Endothelial cell of umbilical vein (primary cell): ENCODE data around the gene NKD1. TPM values are rescaled to one million over a fixed set of nuclear protein-coding genes. Genes with fewer than 3 reads are reported as not detected.

Experiments
- BruUV-seq: library from RNA; stranded (reverse); fragments of 400-500 nt; replicated peaks from 2 replicates; lab custom pipeline; 2021; lab: Mats Ljungman, UMichigan
- CTCF ChIA-PET: fragments of 300-600, 350-600 bp; sonication (Branson Sonifier 250); formaldehyde crosslinking; loops from one replicate; lab custom pipeline; 2021; ENCODE audit warnings: antibody characterized with exemption, inconsistent platforms; lab: Charles Lee
- POLR2A ChIA-PET: fragments of 300-600, 350-600 bp; sonication (Branson Sonifier 250); formaldehyde crosslinking; loops from one replicate; lab custom pipeline; 2021; ENCODE audit warnings: antibody characterized with exemption, inconsistent platforms; lab: Charles Lee
- DNase-seq: peaks from one replicate; pipeline ENCODE4 v3.0.0-alpha.2; 2011; ENCODE audit warnings: low read depth, low spot score
- FAIRE-seq: peaks from 2 replicates; lab custom pipeline; 2011; peaks lifted over from hg19 to GRCh38; lab: Jason Lieb, UNC
- H2AFZ ChIP-seq: 2 replicates; pipeline ENCODE4 v1.6.0; 2012; ENCODE audit warnings: low read depth, low read length, control low read depth, inconsistent platforms
- H3K27ac ChIP-seq: 2 replicates; pipeline ENCODE4 v1.5.1; 2011; ENCODE audit warnings: low read depth, mild to moderate bottlenecking, control low read depth, low read length, moderate library complexity; ENCODE audit not compliant: insufficient read depth
- H3K27me3 ChIP-seq, 2 experiments: 2 replicates each; pipeline versions ENCODE4 v1.6.0 to v1.6.1; 2011; ENCODE audit warnings: low read length in 2 of 2, mixed read lengths in 1 of 2; ENCODE audit not compliant: control insufficient read depth in 2 of 2, insufficient read depth in 2 of 2
- H3K36me3 ChIP-seq, 2 experiments: 2 replicates in 1 of 2; 3 replicates in 1 of 2; pipeline ENCODE4 v1.5.1; 2011; ENCODE audit warnings: low read length in 2 of 2, mild to moderate bottlenecking in 1 of 2, moderate library complexity in 1 of 2; ENCODE audit not compliant: control insufficient read depth in 2 of 2, insufficient read depth in 2 of 2; ENCODE audit errors: extremely low read depth in 1 of 2
- H3K4me1 ChIP-seq: 3 replicates; pipeline ENCODE4 v1.5.1; 2011; ENCODE audit warnings: mild to moderate bottlenecking, low read length; ENCODE audit not compliant: control insufficient read depth, insufficient read depth; ENCODE audit errors: extremely low read depth
- H3K4me2 ChIP-seq: 2 replicates; pipeline ENCODE4 v1.6.1; 2011; ENCODE audit warnings: low read length, control low read depth, mixed read lengths; ENCODE audit not compliant: insufficient read depth
- H3K4me3 ChIP-seq, 3 experiments: fragments of 200-600 bp in 1 of 3; sonication (generic), shearing (Covaris generic) in 1 of 3; replicated peaks in 1 of 3; 2 replicates each; pipeline ENCODE4 v1.5.1; 2011 to 2016; ENCODE audit warnings: control low read depth in 3 of 3, low read length in 3 of 3, mild to moderate bottlenecking in 2 of 3, inconsistent platforms in 1 of 3, low read depth in 1 of 3, moderate library complexity in 1 of 3; ENCODE audit not compliant: insufficient read depth in 1 of 3
- H3K79me2 ChIP-seq: 2 replicates; pipeline ENCODE4 v1.6.0; 2012; ENCODE audit warnings: low read length, inconsistent platforms; ENCODE audit not compliant: control insufficient read depth, insufficient read depth
- H3K9ac ChIP-seq: replicated peaks from 2 replicates; pipeline ENCODE3; 2011; ENCODE audit warnings: low read length, control low read depth; ENCODE audit not compliant: insufficient read depth; ENCODE audit errors: extremely low read depth
- H3K9me1 ChIP-seq: replicated peaks from 3 replicates; pipeline ENCODE4 v1.6.0; 2011; ENCODE audit warnings: mild to moderate bottlenecking, low read length; ENCODE audit not compliant: control insufficient read depth, insufficient read depth; ENCODE audit errors: extremely low read depth
- H3K9me3 ChIP-seq: replicated peaks from 2 replicates; pipeline ENCODE4 v1.5.1; 2012; ENCODE audit warnings: low read length, inconsistent platforms; ENCODE audit not compliant: control insufficient read depth, insufficient read depth
- H4K20me1 ChIP-seq: replicated peaks from 2 replicates; pipeline ENCODE3; 2011; ENCODE audit warnings: mild to moderate bottlenecking, low read length; ENCODE audit not compliant: control insufficient read depth, insufficient read depth; ENCODE audit errors: extremely low read depth
- EZH2 ChIP-seq: IDR thresholded peaks from 2 replicates; pipeline ENCODE4 v1.6.1; 2012; ENCODE audit warnings: borderline replicate concordance, low read depth, mild to moderate bottlenecking, moderate library complexity, low read length, inconsistent platforms; ENCODE audit not compliant: severe bottlenecking
- FOS ChIP-seq: IDR thresholded peaks from 2 replicates; pipeline ENCODE4 v1.6.1; 2011; ENCODE audit warnings: mild to moderate bottlenecking, low read length, moderate library complexity, borderline replicate concordance; ENCODE audit not compliant: insufficient read depth
- GATA2 ChIP-seq: IDR thresholded peaks from 2 replicates; pipeline ENCODE4 v1.7.0; 2011; ENCODE audit warnings: low read depth, mild to moderate bottlenecking, moderate library complexity, mixed read lengths, low read length; ENCODE audit not compliant: insufficient read length, insufficient read depth
- JUN ChIP-seq: IDR thresholded peaks from 2 replicates; pipeline ENCODE4 v1.6.1; 2011; ENCODE audit warnings: borderline replicate concordance, low read depth; ENCODE audit not compliant: insufficient read length, insufficient read depth
- MYC ChIP-seq: IDR thresholded peaks from one replicate; pipeline ENCODE4 v1.6.1; 2011; ENCODE audit warnings: mild to moderate bottlenecking, low read depth, low read length
- POLR2A ChIP-seq: IDR thresholded peaks from 2 replicates; pipeline ENCODE4 v1.6.1; 2012; ENCODE audit warnings: low read depth, mild to moderate bottlenecking, control low read depth, low read length
- POLR2AphosphoS5 ChIP-seq: IDR thresholded peaks from 2 replicates; pipeline ENCODE4 v1.6.1; 2012; ENCODE audit warnings: low read depth, mild to moderate bottlenecking, control low read depth, low read length, moderate library complexity; ENCODE audit not compliant: insufficient read depth
- dilution Hi-C: fragments of 300-500 bp; cut with MboI; formaldehyde crosslinking; loops from one replicate; pipeline ENCODE4 v1.15.0; 2019; ENCODE audit warnings: low sequenced_read_pairs; ENCODE audit not compliant: extremely low pct_ligation_motif_present
- intact Hi-C: fragments of 100-400 bp; cut with micrococcal nuclease; formaldehyde crosslinking; loops from one replicate; pipeline ENCODE4 v1.10.0; 2022
- polyA plus RNA-seq, 4 experiments: library from polyadenylated mRNA; depleted of rRNA in 3 of 4; stranded (reverse) in 3 of 4; unstranded in 1 of 4; fragments of >200 nt; gene quantifications; 2 replicates each; pipeline versions ENCODE4 v1.2.1 to v1.2.3, GENCODE V29; 2011 to 2012; ENCODE audit warnings: missing spikeins in 1 of 4
- total RNA-seq: library from RNA; stranded (reverse); gene quantifications from 2 replicates; pipeline ENCODE4 v1.2.3, GENCODE V29; 2021
- TF ChIP-seq, protein P1 (sequence below): IDR thresholded peaks from 2 replicates; pipeline ENCODE4 v1.6.1; 2011; ENCODE audit not compliant: insufficient read depth, insufficient read length
- TF ChIP-seq, protein P2 (sequence below), 2 donors: IDR thresholded peaks; 1 replicate in 1 of 2; 2 replicates in 1 of 2; pipeline ENCODE4 v1.5.1; 2011; ENCODE audit warnings: low read length in 2 of 2, mild to moderate bottlenecking in 2 of 2, moderate library complexity in 2 of 2, control low read depth in 1 of 2, inconsistent platforms in 1 of 2, low read depth in 1 of 2; ENCODE audit not compliant: insufficient read depth in 1 of 2; ENCODE audit errors: extremely low read depth in 1 of 2

NKD1 gene
- total and polyA plus RNA-seq, 2 donors (not counting 3 experiments of a cell fraction or from before 2014, with no cell fraction given) = not detected

DNA sequence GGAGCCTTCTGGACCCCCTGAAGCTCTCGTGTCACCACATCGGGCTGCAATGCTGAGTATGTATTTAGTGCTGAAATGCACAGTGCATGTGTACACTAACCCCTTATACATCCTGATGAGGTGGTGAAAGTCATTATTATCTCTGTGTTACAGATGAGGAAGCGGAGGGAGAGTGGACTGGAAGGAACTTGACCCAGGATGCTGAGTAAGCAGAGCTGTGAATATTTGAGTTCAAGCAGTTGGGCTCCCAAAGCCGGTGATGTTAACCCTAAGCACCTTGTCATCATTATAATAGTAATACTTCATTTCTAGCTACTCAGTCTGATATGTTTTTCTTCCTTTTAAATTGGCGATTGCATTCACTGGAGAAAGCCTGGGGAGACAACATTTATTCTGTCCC is 25.9 kb upstream of the NKD1 start:
- BruUV-seq = no TSS peak
- Histone ChIP-seq H2AFZ (no peak overlapping the region), H4K20me1 (no peaks in the 10 kb centered on the region), H3K4me3 (no peak overlapping the region), H3K36me3 (no peaks in the 10 kb centered on the region), H3K4me1 (no peaks in the 10 kb centered on the region), H3K79me2 (no peaks in the 10 kb centered on the region), H3K4me2 (no peak overlapping the region), H3K9me3 (no peaks in the 10 kb centered on the region), H3K9me1 (no peaks in the 10 kb centered on the region), H3K9ac (no peak overlapping the region), H3K27ac (no peak overlapping the region), H3K27me3 (no peaks in the 10 kb centered on the region)
- intact Hi-C loops = no loop called here
- FAIRE-seq (no peak), DNase-seq (no peak)
- ChIA-PET POLR2A (no interaction called here), CTCF (interaction anchor here (1.1 kb wide), 1 partner anchor 284 kb away, joined by 4 read pairs; no protein-coding TSS in a partner anchor)
- TF ChIP-seq EZH2 (no peak), JUN (no peak), MYC (no peak), POLR2AphosphoS5 (no peak), GATA2 (no peak), POLR2A (no peak), FOS (no peak)
- TF ChIP-seq, protein P1, sequence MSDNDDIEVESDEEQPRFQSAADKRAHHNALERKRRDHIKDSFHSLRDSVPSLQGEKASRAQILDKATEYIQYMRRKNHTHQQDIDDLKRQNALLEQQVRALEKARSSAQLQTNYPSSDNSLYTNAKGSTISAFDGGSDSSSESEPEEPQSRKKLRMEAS = no peak
- TF ChIP-seq, protein P2, sequence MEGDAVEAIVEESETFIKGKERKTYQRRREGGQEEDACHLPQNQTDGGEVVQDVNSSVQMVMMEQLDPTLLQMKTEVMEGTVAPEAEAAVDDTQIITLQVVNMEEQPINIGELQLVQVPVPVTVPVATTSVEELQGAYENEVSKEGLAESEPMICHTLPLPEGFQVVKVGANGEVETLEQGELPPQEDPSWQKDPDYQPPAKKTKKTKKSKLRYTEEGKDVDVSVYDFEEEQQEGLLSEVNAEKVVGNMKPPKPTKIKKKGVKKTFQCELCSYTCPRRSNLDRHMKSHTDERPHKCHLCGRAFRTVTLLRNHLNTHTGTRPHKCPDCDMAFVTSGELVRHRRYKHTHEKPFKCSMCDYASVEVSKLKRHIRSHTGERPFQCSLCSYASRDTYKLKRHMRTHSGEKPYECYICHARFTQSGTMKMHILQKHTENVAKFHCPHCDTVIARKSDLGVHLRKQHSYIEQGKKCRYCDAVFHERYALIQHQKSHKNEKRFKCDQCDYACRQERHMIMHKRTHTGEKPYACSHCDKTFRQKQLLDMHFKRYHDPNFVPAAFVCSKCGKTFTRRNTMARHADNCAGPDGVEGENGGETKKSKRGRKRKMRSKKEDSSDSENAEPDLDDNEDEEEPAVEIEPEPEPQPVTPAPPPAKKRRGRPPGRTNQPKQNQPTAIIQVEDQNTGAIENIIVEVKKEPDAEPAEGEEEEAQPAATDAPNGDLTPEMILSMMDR (IDR thresholded peaks at IDR 0.05; ENCODE audit: extremely low read depth in 1 of 2, insufficient read depth in 1 of 2, low read depth in 1 of 2, low read length in 2 of 2) = no peak
- dilution Hi-C loops = no loop called here
